Hematopoietic multipotent progenitor cell treated with erythropoietin and hydrocortisone succinate and interleukin-3 and kit ligand, for 6 days (in vitro differentiated cells): ENCODE results near the gene PIM3.

ENCODE experiments used
- DNase-seq: peaks from one replicate; pipeline ENCODE4 v3.0.0-alpha.2; 2015

PIM3 gene

GRCh38 chr22:49943771-49944398 lies 16.7 kb upstream of the PIM3 start:
- DNase-seq, result no peak

- no peak for DNase-seq
These were observed 16.1 kb upstream of the PIM3 start for GRCh38 chr22:49944399-49944891.

GRCh38 chr22:49945042-49945794 lies 15.4 kb upstream of the PIM3 start:
- DNase-seq, result peak; percentile 70

GRCh38 chr22:49946612-49947295 lies 13.8 kb upstream of the PIM3 start:
- DNase-seq, result no peak

GRCh38 chr22:49947296-49947622 lies 13.3 kb upstream of the PIM3 start:
- DNase-seq, result no peak

DNA sequence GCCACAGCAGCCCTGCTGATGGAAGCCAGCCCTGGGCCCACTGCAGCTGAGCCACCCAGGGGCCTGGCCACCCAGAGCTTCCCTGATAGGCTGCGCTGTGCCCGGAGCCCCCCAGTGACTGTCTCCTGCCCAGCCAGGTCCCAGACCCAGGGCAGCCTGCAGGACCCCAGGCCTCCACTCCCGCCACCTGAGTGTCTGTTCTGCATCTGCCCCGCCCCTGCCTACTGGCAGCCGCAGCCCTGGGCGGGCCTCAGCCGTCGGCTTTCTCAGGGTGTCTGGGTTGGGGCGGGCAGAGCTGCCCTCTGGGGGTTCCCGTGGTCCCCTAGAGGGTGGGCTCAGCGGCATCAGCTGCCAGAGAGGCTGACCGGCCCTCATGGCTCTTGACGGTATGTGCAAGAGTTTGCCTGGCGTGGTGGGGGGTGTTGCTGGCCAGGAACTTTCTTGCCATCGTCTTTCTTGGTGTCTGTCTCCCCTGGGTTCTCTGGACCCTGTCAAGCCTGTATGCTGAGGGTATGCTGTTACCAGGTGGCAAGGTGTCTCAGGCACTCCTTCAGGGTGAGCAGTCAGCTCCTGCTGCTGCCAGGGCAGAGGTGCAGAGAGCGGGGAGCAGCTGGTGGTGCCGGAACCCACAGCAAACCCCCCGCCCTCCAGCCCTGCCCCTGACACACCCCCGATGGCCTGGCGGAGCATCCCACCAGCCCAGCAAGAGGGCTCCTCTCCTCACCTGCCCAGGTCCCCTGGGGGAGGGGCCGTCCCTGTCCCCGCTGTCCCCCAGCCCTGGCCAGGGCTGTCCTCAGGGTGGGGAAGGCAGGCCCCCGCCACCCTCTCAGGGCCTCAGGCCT lies 12.2 kb upstream of the PIM3 start:
- DNase-seq, result no peak

DNA sequence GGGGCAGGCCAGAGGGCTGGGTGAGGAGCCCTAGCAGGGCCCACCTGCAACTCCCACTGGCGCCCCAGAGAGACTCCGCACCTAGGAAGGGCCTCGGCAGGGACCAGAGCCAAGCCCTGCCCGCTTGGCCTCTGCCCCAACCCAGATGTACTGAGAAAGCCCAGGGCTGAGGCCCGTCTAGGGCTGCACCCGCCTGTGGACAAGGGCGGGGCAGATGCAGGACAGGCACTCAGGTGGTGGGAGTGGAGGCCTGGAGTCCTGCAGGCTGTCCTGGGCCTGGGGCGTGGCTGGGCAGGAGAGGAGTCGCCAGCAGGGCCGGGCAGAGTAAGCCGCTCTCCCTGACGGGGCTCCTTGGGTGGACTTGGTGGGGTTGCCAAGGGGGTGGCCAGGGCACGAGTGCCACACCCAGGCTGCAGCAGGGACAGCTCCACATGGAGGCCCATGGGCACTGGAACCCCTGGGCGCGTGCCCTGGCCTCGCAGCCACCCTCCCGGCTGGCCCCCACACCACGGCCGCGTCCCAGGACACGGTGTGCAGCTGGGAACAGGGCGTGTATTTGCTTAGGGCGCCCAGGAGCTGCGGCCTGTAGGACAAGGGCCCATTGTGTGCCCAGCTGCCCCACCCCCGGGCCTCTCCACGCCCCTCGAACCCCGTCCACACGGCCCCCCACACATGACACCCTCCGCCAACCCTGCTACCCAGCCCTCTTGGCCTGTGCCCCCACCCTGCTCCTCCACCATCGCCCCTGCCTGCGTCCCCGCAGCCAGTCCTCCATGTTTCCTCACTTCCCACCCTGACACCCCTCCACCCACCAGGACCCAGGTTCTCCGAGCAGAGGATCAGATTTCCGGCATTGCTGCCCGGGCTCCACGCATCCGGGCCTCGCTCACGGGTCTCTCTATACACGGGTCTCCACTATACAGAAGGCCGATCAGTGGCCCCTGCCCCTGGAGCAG lies 11.3 kb upstream of the PIM3 start:
- no peak for DNase-seq

DNA sequence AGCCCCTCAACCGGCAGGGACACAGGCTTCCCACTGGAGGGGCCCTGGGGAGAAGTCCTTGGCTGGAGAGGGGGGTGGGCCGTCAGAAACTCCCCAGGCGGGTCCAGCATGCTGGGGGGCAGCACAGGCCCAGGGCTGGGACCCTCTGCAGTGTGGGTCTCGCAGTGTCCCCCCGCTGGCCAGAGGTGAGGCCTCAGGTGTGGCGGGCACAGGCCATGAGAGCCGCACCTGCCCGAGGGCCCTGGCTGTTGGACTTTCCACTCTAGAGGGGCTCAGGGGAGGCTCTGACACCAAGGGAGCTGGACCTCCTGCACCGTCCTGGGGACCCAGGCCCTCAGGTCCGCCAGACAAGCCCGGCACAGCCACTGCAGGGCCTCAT lies 10.7 kb upstream of the PIM3 start:
- no peak for DNase-seq

GRCh38 chr22:49950396-49950994 lies 10.1 kb upstream of the PIM3 start:
- no peak for DNase-seq

DNA sequence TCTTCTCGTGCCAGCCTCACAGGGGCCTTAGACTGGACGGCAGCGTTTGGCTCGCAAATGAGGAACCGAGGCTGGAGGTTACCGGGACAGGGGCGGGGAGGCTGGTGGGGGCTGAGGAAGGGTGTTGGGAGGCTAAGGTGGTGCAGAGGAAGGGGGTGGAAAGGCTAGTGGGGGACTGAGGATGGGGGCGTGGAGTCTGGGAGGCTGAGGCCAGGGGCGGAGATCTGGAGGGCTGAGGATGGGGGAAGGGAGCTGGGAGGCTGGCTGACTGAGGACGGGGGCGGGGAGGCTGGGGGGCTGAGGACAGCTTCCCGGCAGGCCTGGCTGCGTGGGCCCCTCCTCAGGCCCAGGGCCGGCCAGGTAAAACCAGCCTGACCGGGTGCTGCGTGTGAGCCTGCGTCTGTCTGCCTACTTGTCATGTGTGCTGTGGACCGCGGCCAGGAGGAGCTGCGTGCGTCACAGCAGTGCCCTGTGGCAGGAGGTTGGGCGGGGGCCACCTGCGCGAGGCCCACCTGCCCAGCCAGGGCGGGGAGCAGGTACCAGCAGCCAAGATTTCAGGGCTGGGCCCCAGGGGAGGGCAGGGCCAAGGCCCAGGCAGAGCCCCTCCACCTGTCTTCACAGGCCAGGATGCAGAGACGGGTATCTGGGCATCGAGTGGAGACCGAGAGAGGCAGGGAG lies 9.4 kb upstream of the PIM3 start:
- no peak for DNase-seq

DNA sequence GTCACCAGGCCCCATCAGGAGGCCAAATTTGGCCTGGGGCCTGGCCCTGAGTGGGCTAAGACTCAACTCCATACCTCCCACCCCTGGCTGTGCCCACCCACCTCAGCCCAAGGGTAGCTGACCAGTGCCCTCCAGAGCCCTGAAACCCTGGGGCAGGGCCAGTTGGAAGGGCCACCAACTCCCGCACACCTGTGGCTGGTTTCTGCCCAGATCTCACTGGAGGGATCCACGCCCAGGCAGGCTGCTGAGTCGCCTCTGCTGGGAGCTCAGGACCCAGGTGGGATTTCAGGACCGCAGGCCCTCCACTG lies 8.9 kb upstream of the PIM3 start:
- no peak for DNase-seq

GRCh38 chr22:49951986-49952896 lies 8.3 kb upstream of the PIM3 start:
- no peak for DNase-seq

DNA sequence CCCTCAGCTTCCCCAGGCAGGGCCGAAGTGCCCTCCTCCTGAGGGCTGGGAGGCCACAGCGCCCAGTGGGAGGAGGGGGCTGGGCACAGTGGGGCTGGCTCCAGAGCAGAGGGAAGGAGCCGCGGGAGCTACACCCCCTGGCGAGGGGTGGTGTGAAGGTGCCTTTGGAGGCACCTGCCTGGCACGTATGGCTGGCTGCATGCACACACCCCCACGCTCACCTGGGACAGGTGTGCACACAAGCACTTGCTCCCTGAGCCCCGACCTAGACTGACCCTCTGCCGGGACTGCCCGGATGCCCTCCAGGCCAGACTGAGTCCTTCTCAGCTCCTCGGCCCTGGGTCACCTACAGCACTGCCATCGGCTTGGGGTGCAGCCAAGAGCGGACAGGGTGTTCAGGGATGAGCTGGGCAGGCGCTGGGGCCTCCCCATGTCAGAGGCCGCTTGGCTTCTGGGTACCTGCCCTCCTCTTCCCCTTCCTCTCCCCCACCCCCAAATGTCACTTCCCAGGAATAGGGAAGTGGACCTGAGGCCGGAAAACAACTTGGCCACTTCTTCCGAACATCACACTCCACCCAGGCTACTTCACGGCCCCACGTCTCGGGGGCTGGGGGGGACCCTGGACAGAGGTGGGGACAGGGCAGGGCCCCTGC lies 7.4 kb upstream of the PIM3 start:
- no peak for DNase-seq

DNA sequence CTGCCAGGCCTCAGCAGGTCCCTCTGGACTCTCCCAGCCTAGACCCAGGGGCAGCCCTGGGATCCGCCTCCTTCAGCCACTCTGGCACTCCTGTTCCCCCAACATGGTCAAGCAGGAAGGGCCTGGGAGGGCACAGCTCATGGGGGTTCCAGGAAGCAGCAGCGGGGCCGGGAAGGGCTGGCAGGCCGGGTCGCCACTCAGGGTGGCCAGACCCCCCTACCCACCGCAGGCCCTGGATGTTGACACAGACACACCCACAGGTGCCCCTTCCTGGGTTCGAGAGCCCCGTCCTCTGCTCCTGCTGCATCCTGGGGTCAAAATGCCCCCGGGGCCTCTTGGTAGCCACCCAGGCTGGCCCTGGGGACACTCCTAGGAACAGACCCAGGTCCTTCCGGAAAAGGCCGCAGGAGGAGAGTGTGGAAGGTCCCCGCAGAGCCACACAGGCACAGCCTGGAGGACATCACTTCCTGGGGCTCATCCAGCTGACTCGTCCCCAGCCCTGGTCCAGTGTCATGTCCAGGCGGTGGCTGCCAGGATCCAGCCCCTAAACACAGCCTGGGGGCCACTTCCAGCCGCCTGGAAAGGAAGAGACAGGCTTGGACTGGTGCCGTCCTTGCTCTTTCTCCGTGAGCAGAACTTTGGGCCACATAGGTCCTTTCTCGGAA lies 6.8 kb upstream of the PIM3 start:
- no peak for DNase-seq

GRCh38 chr22:49954354-49954753 lies 6.2 kb upstream of the PIM3 start:
- DNase-seq, result no peak

DNA sequence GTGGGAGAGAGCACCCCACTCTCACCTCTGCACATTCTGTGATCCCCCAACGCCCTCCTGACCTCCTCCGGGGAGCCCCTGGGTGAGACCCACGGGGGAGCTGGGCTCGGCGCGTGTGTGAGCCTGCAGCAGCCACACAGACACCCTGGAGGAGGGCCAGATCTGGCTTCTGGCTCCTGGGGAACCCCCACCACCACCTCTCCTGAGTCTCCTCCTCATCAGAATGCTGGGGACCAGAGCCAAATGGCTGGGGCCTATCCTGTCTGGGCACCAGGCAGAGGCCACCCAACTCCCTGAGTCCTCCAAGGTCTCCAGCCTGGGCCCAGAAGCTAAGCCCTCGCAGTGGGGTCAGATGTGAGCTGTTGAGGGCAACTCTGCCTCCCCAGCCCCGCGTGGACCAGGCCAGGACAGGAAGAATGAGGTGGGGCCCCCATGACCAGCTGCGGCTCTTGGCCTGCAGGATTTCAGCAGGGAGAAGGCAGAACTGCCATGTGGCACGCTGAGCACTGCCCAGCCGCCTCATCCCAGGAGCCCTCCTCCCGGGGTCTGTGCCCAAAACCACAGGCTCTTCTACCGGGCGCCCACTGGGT lies 5.5 kb upstream of the PIM3 start:
- no peak for DNase-seq

- DNase-seq, result no peak
These were observed 4.8 kb upstream of the PIM3 start for GRCh38 chr22:49955581-49956417.

DNA sequence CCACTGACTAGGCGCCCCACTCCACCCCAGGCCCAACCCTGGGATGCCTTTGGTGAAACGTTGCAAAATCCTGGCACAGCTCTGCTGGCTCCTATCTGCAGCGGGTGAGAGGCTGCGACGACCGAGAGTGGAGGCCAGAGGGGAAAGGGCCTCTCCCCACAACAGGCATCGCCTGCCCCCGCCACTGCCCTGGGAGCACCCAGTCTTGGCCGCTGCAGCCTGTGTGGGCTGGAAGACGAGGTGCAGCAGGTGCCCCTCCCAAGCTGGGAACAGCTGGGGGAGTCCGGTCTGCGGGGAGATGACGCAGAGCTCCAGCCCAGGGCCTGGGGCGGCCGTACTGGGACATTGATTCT lies 4.2 kb upstream of the PIM3 start:
- no peak for DNase-seq
